Activated naive CD4-positive, alpha-beta T cell (primary cell): ENCODE data around the gene COX7A2.
A peak's percentile ranks its signal among the peaks of the same experiment; 100 is the strongest.

ENCODE experiments used
- DNase-seq, 4 experiments: peaks; one replicate each; lab custom pipeline; 2025; lab: John Stamatoyannopoulos, UW

COX7A2 gene

DNA sequence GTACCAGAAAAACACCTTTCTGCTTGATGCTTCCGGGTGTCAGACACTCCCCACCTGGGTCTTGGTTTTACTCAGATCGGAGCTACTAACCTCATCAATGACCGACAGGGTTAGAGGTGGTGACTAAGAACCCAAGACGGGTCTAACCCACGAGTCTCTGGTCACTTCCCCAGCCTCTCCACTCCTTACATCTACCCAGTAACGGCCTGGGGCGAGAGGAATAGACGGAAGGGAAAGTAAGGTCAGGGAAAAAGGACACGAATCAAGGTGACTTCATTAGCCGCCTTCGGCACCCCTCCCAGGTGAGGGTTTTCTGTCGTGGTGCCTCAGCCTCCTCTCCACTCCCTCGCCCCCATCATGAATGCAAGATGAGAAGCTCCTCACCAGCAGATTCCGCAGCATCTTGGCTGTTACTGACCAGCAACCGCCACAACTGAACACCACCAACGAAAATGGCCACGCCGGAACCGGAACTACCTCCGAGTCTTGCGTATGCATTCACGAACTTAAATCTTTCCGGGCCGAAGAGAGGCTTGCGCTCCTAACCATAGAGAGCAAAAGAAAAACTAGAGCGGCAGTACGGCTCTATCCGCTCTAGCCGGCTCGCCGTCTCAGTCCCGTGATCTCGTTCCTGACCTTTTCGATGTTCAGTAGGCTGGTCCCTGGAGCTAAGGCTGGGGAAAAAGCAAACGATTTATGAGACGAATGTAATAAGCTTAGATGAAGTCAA lies at the start of gene COX7A2:
TSS of gene COX7A2 (minus strand) at position 469 of the 730 bp plus-strand sequence. CDS start at position 402, 67 bp downstream.
- peak; percentile 57 to 79 (median 71) for DNase-seq

GRCh38 chr6:75292555-75292954 lies 49.0 kb upstream of the COX7A2 start:
- no peak for DNase-seq

GRCh38 chr6:75291744-75292143 lies 48.1 kb upstream of the COX7A2 start:
- no peak for DNase-seq

DNA sequence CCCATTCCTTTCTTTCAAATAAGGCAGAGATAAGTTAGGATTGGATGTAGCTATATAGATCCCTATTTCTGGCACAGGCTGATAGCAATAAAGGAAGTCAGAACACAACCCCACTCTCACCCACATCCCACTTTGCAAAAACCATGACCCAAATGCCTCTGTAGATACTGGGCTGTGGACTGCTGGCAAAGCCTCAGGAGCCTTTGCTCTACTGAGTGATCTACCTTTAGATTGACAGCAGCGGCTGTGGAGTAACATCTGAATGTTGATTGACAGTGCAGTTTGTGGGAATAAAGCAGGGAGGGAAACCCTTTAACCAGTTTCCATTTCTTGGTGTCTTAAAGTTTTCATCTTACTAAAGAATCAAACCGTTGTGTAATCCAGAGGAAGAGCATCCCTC lies 47.7 kb upstream of the COX7A2 start:
- DNase-seq: no peak

- DNase-seq: no peak
Observed at GRCh38 chr6:75290136-75290945, 46.7 kb upstream of the COX7A2 start.

DNA sequence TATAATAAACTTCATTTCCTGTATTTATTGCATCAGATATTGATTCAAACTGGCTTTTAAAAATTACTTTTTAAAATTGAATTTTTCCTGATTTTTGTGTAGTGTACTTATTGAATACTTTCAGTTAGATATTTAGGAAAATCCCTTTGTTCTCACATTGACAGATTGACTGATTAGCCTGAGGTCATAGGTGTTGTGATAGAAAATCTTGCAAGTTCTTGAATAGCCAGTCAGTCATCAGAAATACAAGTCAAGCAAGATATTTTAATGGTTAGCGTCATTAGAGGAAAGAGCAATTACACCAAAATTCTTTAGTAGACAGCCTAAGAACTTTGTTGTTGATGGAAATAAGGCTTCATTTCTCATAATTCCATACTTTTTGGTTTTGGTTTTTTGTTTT lies 44.4 kb upstream of the COX7A2 start:
- no peak for DNase-seq

- no peak for DNase-seq
Observed at GRCh38 chr6:75287424-75287823, 43.8 kb upstream of the COX7A2 start.

GRCh38 chr6:75286955-75287354 lies 43.4 kb upstream of the COX7A2 start:
- DNase-seq: no peak

- DNase-seq: no peak
Observed at GRCh38 chr6:75285283-75285639, 41.7 kb upstream of the COX7A2 start.

- peak; percentile 82 to 90 (median 86) for DNase-seq
Observed at GRCh38 chr6:75284632-75285282, 41.2 kb upstream of the COX7A2 start, which contains the start of gene TMEM30A. Gene TMEM30A, minus strand, starts transcription at chr6:75284792. Its CDS starts 154 bp downstream, at chr6:75284638.

- DNase-seq: no peak
Observed at GRCh38 chr6:75283907-75284631, 40.5 kb upstream of the COX7A2 start.

DNA sequence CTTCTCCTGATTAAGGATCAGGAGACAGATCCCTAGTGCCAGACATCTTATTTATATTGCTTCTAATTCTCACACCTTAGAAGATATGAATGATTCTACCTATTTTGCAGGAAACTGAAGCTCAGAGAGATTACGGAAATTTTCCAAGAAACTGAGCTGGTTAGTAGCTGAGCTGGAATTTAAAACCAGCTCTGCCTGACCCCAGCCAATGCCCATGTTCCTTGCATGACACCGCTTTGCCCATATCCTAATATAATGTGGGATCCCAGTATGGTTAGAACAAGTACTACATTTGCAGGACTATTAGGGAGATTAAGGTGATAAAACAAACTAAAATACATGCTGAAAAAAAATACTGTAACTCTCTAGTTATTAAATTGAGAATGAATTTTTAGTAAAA lies 39.1 kb upstream of the COX7A2 start:
- no peak for DNase-seq

GRCh38 chr6:75281653-75282052 lies 38.1 kb upstream of the COX7A2 start:
- no peak for DNase-seq

GRCh38 chr6:75280131-75280855 lies 36.7 kb upstream of the COX7A2 start:
- DNase-seq: no peak

DNA sequence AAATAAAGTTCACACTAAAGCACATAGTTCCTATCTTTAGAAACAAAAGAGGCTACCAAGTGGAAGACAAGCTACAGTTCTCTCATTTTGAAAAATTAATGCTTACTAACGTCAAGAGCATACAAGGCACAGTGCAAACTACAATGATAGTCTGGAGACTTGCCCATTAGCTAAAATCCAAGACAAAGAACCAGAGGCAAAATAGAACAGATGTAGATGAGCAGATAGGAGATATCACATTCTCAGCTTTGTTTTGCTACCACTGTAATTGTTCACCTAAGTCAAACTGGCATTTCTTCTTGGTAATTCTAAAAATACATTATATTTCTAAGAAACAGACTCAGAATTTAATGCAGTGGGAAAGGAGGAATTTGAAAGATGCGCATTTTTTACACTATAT lies 35.8 kb upstream of the COX7A2 start:
- DNase-seq: no peak

DNA sequence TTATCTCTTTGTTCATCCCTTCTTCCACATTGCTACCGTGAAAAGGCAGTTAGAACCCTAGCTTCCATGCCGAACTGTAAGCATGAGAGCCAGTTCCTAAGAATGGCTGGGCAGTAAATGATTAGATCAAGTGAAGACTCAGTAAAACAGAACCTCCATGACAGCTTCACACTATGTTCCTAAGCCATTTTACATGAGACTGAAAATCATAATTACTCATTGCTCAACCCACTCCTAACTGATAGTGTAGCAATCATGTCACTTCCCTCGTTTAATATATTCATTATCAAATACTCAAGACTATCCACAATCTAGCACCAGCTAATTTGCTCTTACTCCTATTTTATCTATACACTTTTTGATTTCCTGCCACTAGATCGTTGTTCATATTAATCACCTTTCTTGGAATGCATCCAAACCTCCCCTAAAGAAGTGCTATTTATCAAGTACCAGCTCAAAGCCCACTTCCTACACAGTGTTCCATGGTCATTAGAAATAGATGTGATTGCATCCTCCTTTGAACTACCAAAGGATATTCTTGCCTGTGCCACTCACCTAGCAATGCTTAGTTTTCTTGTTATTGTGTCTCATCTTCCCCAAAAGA lies 35.0 kb upstream of the COX7A2 start:
- no peak for DNase-seq

GRCh38 chr6:75275067-75275466 lies 31.5 kb upstream of the COX7A2 start:
- DNase-seq: no peak

DNA sequence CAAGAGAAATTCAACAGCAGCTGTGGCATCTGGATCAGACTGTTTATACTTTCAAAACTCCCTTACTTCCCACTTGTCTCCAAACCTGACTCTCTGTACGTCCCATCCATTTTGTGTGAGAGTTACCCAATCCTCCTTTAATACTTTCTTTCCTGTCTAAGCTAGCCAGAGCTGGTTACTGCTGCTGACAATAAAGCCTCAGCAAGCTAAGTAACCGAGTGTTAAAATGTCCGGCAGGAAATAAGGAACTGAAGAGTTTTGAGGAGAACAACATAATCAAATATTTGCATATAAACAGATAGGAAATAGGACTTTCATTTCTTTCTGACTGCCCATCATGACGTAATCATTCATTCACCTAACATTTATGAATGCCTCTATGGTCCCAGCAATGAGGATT lies 29.4 kb upstream of the COX7A2 start:
- no peak for DNase-seq

DNA sequence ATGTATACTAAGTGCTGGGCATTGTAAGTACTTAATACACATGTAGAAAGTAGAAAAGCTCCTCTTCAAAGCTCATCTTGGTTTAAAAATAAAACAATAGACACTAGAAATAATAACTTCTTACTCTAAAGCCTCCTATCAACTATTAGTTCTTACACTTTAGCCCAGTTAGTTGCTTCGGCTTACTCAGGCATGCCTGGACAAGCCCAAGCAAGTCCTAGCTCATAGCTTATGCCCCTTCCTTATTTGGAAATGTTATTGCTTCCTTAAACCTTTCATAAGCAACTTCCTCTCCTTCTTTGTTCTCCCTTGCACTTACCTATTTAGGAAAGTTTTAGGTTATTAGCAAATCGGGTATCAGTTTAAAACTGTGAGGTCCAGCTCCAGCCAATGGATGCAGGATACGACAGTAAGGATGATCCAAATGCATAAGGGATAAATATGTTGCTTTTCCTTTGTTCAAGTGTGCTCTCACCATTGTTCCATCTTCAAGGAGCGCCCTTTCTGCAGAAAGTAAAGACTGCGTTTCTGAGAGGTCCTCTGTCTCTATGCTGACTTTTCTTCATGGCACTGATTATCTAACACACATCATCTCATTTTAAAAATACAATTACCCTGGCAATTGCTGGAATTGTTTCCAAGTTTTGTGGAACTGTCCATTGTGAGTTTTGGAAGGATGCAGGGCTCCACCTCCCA lies 28.7 kb upstream of the COX7A2 start:
- DNase-seq: no peak

DNA sequence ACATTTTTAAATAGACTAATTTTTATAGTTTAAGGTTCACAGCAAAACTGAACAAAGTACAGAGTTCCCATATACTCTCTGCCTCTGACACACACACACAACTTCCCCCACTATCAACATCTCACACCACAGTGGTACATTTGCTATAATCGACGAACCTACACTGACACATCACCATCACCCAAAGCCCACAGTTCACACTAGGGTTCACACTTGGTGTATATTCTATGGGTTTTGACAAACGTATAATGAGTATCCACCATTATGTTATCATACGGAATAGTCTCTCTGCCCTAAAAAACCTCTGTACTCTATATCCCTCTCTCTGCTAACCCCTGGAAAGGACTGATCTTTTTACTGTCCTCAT lies 25.4 kb upstream of the COX7A2 start:
- DNase-seq: no peak
